HT-29 (cell line): ENCODE results near the gene GFOD1. TPM values are rescaled to one million over a fixed set of nuclear protein-coding genes. Genes with fewer than 3 reads are reported as not detected.
"Not testable (repeated sequence)": the region's sequence is repeated elsewhere in the genome, so short reads cannot be mapped to it uniquely, and the experiment has no call there.

Experiments
- DNase-seq: peaks from one replicate; pipeline ENCODE4 v3.0.0-alpha.2; 2015; ENCODE audit warnings: low spot score
- total RNA-seq: library from RNA; depleted of rRNA; stranded (reverse); fragments of >200 nt; shearing (Covaris generic); gene quantifications from 2 replicates; pipeline ENCODE4 v1.2.3, GENCODE V29; 2014

Gene GFOD1
- total RNA-seq, 1 experiment from 2014 or later, result 13.5 TPM

DNA sequence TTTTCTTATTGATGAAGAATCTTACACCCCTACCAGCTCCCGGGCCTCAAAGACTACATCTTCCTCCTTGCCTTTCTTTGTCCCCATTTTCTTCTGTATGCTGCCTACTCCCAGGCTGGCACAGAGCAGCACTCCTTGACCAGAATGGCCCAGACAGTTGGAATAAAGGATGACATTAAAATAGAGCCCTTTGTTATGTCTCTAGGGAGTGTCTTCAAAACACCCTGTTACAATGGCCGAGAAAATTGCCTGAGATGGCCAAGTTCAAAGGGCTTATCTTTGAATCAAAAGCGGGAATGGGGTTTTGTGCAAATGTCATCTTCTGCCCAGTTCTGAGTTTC lies 80.1 kb downstream of the GFOD1 start:
- no peak for DNase-seq

DNA sequence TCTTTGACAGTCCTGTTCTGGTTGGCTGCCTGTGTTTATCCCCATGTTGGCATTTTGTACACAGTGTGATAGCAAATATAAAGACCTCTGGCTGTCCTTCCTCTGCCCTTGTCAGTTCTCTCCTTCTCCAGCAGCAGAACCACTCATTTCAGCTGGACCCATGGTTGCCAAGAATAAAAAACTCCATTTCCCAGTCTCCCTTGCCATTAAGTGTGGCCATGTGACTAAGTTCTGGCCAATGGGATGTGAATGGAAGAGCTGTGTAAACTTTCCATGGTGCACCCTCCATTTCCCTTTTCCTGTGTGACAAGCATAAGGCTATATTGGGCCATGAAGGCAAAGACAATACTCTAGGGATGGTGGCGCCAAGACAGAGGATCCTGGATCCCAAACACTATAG lies 80.6 kb downstream of the GFOD1 start:
- peak; percentile 28 for DNase-seq

DNA sequence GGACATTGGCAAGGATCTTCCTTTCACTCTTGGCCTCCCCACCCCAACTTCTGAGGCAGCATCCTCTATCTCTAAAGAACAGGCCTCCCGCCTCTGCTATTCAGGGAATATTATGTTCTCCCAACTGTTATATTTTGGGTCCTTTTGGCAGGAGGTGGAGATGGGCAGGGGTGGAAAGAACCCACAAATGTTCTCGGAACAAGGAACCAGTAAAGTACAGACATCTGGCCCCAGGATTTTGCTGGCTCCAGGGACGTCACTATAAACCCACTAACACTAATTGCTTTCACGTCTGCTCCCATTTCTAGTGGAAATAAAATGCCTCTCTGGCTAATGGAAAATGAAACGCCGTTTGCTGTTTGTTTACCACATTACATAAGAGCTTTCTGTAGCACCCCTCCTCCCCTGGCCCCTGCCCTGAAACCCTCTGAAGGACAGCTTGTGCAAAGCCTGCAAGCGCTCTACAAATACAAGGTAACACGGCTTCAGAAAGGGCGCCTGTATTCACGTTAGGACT lies 81.4 kb downstream of the GFOD1 start:
- no peak for DNase-seq

DNA sequence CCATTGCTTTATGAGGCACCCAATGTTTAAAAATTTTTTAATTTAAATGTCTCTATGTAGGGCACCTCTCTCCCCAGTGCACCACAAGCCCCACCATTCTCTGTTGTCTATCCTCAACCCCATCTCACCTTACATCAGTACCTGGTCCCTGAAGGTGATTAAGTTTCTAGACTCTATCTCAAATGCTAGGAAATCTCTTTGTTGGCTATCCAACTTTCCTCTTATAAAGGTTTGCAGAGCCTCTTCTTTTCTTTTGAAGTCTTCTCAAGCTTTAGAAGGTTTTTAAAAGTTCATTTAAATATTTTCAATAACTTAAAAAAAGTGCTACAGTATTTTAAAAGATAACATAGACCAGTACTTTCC lies 82.5 kb downstream of the GFOD1 start:
- DNase-seq, result no peak

DNA sequence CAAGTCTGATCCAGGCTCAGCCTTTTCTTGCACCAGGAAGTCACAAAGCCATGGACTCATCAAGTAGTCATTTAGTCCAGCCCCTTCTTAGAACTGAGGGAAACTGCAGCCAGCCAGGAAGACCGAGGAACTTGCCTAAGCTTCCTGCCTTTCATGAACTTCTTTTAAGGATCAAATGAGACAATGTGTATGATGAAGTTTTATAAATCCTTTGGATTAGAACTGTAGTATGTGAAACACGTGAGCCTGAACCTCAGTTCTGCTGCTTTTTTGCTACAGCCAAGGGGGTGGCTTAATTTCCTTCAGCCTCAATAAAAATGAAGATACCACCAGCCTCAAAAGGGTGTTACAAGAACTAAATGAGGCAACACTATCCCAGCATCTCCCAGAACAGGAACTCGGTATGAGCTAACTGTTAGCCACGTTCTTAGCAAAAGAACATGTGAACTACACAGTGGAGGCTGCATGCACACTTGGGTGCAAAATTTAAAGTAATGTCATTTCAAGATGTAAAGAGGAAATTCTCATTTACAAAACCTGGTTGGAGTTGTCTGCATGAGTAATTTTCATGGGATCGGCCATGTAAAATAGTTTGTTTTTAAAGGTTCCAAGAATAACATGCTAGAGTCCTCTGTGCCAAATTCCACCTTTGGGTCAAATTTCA lies 83.0 kb downstream of the GFOD1 start:
- DNase-seq, result no peak

DNA sequence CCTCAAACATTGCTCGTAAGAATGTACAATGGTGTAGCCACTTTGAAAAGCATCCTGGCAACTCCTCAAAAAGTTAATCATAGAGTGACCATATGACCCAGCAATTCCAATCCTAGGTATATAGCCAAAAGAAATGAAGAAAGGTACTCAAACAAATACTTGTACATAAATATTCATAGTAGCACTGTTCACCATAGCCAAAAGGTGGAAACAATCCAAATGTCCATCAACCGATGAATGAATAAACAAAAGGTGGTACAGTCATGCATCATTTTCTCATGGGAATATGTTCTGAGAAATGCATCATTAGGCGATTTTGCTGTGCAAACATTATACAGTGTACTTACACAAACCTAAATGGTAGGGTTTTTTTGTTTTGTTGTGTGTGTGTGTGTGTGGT lies 84.7 kb downstream of the GFOD1 start:
- DNase-seq, result no peak

DNA sequence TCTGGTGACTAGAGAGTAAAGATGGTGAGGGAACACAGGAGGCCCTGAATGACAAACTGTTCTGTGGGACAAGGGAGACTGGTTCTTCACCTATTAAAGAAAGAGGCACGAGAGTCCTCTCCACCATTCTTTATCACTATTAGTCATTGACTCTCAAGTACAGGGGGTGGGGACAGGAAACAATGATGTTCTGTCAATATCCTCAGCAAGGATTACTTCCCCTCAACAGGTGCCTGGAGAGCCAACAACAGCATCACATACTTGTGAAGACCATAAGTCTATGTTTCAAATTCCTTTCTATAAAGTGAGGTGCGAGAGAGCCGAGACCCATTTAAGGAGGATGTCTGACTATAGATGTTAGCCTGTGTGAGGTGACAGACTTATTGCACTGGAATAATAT lies 86.6 kb downstream of the GFOD1 start:
- peak; percentile 28 for DNase-seq

DNA sequence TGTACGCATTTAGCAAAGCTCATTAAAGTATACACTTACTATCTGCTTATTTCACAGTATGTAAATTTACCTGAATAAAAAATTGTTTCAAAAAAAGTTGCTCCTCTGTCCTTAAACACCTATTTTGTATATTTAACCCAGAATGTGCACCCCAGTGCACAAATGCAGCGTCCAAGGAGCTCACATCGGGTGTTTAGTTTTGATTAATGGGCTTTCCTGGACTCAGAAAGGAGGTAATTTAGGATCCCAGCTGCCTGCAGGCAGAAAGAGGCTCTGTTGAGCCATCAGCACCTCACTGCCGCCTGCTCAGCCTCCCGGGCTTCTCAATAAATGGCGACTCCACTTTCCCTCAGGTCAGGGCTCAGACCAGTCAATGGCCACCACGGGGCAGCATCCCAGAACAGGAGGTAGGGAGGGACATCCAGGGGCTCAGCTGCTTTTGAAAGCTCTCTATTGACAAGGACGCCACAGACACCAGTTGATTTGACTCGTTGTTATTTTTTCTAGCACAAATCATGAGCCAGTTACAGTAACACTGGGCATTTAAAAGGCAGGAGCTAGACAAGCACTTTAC lies 88.9 kb downstream of the GFOD1 start:
- peak; percentile 51 for DNase-seq

DNA sequence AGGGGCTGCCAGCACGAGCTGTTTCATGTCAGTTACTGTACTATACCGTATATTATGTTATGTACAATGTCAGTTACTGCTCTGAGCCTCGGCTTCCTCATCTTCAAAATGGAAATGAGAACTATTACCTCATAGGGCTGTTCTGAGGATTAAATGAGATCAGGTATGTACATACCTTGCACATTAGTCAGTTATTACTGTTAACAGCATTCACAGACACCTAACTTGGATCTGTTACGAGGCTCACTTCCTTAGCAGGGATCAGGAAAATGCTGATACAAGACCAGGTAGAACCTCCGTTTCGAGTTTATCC lies 89.4 kb downstream of the GFOD1 start:
- DNase-seq, result peak; percentile 72

DNA sequence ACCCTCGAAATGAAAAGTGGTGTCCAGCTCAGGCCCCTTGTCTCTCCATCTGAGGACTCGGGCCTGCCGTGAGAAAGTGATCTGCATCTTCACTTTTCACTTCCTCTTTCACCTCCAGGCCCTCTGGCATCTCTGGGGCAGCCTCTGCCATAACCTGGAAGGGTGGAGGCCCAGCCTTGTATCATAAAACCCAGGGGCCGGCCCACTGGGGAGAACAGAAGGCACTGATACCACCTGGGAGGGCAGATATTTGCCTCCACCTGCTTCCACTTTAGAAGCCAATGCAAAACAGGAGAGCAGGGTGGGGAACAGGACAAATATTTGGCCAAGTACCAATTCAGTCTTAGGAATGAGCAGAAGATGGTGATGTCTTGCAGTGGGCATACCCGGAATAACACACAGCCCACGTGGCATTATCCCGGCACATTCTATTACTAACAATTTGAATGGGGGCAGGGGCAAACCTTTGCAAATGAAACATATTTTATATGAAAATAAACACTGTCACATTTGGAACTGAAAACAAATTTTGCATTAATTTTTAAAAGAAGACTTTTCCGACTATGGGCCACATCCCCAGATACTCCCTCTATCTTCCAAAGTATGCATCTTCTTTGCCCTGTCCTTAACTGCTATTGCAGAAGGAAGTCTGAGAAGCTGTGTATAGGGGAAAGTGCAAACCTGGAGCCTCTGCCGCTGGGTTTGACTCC lies 89.9 kb downstream of the GFOD1 start:
- peak; percentile 79 for DNase-seq

DNA sequence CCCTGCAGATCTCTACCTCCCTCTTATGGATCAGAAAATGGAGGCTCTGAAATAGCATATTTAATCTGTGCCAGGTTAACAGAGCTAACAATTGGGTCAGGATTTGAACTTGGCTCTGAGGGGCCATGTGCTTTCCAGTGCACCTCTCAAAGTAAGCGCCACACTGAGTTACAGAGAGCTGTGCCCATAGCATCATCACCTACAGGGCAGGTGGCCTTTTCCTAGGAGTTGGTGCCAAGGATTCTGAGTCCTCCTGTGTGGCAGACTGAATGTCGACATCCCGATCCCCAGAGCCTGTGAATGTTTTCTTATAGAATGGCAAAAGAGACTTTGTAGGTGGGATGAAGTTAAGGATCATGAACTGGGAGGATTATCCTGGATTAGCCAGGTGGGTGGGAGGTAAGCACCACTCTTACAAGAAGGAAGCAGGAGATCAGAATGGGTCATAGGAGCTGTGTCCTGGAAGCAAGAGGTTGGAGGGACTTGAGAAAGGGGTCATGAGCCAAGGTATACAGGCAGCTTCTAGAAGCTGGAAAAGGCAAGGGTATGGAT lies 91.1 kb downstream of the GFOD1 start:
- no peak for DNase-seq

DNA sequence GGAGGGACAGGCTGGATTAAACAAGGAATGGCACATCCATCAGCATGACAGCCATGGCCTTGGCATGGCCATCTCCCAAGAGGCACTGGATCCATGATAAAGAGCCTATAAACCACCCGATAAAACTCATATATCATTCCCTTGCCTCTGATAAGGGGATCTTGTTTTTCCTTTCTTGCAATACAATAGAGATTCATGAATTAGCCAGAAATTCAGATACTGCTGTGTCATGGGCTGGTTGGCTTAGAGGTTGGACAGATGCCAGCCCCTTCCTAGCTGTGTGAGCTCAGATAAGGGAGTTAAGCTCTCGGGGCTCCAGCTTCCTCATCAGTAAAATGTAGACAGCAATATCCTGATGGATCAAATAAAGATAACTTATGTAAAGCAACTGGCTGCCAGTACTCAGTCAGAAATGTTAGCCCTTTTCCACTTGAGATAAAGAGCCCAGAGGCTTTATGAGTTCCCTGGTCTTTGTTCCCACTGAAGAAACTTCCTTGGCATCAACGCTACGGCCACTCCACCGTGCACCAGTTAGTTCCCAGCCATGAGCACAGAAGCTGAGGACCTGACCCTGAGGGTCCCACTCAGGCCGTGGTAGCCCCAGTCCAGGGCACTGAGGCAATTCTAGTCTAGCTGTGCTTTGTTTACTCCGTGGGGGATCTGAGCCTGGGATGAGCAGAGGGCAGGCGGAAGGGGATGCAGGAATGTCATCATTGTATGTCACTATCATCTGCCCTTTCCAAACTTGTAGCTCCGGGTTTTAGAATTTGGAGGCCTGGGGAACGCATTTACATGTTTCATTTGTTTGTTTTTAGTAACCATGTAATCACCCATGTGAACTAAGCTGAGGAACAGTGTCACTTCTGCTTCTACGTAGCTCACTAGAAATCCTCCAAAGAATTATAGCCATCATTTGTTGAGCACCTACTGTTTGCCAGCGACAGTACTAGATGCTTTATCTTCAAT lies 91.8 kb downstream of the GFOD1 start:
- peak; percentile 86 for DNase-seq

DNA sequence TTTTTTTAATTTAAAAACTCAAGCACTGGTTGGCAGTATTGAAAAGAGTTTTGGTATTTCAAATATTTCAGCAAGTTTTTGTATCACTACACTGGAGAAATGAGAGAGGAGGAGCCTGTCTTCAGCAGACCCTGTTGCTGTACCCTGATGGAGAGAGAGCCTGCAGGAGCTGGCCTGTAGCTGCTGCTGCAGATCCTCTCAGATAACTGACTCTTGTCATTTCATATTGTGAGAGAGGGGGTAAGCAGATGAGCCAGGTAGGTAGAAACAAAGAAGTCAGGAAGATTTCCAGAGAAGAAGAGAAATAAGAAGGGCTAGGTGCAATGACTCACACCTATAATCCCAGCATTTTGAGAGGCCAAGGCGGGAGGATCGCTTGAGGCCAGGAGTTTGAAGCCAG lies 94.9 kb downstream of the GFOD1 start:
- DNase-seq, result no peak

DNA sequence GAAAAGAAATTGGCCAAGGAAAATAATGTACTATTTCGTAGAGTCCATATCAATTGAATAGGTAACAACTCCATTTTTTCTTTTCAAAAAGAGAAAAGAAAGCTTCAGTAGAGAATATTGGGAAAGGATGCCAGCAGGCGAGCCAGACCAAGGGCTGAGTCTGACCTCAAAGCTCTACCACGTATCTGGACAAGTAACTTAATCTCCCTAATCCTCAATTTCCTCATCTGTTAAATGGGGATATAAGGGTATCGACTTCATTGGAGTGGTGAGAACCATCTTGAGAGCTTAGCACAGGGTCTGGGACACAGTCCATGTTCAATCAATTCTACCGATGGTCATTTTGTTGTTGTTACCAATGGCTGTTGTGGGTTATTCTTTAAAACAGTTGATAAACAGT lies 95.9 kb downstream of the GFOD1 start:
- DNase-seq, result no peak

DNA sequence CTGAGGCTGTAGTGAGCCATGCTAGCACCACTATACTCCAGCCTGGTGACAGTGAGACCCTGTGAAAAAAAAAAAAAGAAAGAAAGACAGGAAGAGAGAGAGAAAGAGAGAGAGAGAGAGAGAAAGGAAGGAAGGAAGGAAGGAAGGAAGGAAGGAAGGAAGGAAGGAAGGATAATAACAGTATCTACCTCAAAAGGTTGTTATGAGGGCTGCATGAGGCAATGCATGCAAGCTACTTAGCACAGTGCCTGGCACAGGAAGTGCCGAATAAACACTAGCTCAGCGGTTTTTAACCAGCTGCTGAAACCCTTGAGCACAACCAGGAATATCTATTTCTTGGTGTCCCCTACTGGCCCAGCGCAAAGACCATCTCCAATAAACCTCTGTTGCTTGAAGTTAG lies 96.7 kb downstream of the GFOD1 start:
- no peak for DNase-seq

DNA sequence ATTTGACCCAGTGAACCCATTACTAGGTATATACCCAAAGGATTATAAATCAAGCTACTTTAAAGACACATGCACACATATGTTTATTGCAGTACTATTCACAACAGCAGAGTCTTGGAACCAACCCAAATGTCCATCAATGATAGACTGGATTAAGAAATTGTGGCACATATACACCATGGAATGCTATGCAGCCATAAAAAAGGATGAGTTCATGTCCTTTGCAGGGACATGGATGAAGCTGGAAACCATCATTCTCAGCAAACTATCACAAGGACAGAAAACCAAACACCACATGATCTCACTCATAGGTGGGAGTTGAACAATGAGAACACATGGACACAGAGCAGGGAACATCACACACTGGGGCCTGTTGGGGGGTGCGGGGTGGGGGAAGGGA lies 98.2 kb downstream of the GFOD1 start:
- DNase-seq, result not testable (repeated sequence)

DNA sequence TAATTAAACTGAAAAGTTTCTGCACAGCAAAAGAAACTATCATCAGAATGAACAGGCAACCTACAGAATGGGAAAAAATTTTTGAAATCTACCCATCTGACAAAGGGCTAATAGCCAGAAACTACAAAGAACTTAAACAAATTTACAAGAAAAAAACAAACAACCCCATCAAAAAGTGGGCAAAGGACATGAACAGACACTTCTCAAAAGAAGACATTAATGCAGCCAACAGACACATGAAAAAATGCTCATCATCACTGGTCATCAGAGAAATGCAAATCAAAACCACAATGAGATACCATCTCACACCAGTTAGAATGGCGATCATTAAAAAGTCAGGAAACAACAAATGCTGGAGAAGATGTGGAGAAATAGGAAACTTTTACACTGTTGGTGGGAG lies 98.6 kb downstream of the GFOD1 start:
- not testable (repeated sequence) for DNase-seq

DNA sequence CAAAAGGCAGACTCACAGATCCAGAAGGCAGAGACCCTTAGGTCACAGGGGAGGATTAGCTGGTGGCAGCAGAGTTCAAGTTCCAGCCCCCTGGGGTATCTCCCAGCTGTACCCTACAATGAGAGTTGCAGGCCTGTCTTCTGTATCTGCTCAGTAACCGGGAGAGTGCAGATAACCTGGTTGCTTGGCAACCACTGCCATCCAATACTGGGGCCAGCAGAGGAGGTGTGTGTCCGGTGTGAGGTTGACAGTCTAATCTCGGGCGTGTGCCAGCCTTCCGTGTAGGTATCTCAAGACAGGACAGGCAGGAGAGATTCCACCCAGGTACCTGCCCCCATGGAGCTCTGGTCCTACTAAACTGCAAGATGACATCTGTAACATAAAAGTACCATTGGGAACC lies 102.4 kb downstream of the GFOD1 start:
- no peak for DNase-seq

DNA sequence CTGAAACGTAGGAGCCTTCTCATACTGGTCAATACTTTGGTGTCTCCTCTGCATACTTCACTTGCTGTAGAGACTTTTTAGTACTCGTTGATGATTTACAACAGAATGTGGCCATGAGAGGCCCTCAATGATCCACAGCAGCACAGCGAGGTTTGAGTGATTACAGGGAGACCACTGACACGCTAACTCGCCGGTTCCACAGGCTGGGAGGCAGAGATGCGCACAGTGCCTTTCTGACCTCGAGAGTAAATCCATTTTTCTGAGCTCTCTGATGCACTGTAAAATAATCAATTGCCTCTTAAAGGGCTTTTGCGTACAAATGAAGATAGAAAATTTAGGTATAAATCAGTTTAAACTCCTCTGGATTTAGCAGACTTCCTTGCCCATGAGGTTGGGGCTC lies 102.9 kb downstream of the GFOD1 start:
- no peak for DNase-seq

DNA sequence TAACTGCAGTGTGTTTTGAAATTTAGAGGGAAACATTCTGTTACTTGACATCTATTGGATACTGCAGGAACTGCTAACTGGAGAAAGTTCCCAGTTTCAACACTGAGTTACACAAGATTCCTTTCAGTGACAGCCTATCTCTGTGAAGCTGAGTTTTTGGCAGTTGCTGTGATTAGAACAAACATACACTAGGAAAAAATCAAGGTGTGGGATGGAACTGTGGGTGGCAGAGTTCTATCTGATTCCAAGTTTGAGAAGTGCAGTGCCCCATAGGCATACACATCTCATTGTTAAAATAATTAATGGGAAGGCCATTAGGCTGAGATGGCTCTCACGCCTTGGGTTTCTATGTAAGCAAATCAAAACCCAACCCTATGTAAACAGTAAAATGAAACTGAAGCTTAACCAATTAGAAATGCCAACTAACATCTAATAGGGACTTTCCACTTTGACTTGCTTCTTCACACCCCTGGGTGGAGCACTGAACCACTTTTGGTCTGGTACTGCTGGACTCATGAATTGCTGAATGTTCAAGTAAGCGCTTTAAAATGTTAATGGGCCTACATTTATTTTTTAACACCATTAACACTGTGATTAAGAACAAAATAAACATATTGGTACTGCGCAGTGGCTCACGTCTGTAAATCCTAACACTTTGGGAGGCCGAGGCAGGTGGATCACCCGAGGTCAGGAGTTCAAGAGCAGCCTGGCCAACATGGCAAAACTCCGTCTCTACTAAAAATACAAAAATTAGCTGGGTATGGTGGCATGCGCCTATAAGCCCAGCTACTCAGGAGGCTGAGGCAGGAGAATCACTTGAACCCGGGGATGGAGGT lies 103.9 kb downstream of the GFOD1 start:
- DNase-seq, result peak; percentile 83

DNA sequence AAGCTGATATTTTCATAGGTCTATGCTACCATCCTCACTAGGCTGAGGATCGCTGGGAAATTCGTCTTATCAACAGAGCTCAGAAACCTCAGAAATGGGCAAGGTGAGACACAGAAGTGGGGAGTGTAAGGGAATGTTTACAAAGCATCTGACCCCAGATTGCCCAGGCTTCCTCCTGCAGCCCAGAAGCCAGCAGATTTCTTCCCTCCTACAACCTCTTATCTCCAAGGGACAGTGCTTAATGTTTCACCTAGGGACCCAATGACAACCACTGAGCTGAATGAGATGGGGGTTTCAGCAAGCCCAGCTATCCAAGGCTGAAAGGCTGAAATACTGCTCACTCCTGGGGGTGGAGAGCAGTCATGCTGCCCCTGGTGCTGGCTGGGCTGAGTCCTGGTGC lies 106.6 kb downstream of the GFOD1 start:
- no peak for DNase-seq
